Upper lobe of right lung (tissue), 1 donor: ENCODE measurements around the gene FIZ1. TPM values are rescaled to one million over a fixed set of nuclear protein-coding genes. Genes with fewer than 3 reads are reported as not detected.

Experiments used
- ATAC-seq: fragments of 200-7000 bp; cut with Tn5 transposase; one replicate; pipeline ENCODE4 v1.9.1; 2020; ENCODE audit warnings: mild to moderate bottlenecking, moderate library complexity
- DNase-seq: peaks from one replicate; pipeline ENCODE4 v3.0.0-alpha.2; 2020
- H3K27ac ChIP-seq: fragments of 200-600 bp; one replicate; pipeline ENCODE4 v1.8.0; 2022
- H3K27me3 ChIP-seq: fragments of 200-600 bp; one replicate; pipeline ENCODE4 v1.8.0; 2022; ENCODE audit warnings: mild to moderate bottlenecking
- H3K36me3 ChIP-seq: fragments of 200-600 bp; one replicate; pipeline ENCODE4 v1.8.0; 2022
- H3K4me1 ChIP-seq: fragments of 200-600 bp; one replicate; pipeline ENCODE4 v1.8.0; 2022
- H3K4me3 ChIP-seq: fragments of 200-600 bp; one replicate; pipeline ENCODE4 v1.8.0; 2022; ENCODE audit warnings: mild to moderate bottlenecking
- H3K9me3 ChIP-seq: fragments of 200-600 bp; one replicate; pipeline ENCODE4 v1.8.0; 2022
- intact Hi-C: fragments of 100-400 bp; cut with DNase I; formaldehyde crosslinking; loops from one replicate; pipeline ENCODE4 v1.11.0; 2022
- total RNA-seq: library from RNA; stranded (reverse); fragmentation: NEBNext Ultra II Directional; extraction: Animal tissue kit (Norgen Biotek cat#: 25700); gene quantifications from one replicate; pipeline ENCODE4 v1.2.1, GENCODE V29; 2021
- TF ChIP-seq, protein P1 (sequence below): fragments of 200-600 bp; IDR thresholded peaks from one replicate; pipeline ENCODE4 v1.8.0; 2022; ENCODE audit warnings: antibody characterized with exemption
- donor health status: DM: no; HTN: yes; CAD: no; lungs with severe emphysema.

Gene FIZ1
- total RNA-seq, 1 donor from 2014 or later: 14.9 TPM

DNA sequence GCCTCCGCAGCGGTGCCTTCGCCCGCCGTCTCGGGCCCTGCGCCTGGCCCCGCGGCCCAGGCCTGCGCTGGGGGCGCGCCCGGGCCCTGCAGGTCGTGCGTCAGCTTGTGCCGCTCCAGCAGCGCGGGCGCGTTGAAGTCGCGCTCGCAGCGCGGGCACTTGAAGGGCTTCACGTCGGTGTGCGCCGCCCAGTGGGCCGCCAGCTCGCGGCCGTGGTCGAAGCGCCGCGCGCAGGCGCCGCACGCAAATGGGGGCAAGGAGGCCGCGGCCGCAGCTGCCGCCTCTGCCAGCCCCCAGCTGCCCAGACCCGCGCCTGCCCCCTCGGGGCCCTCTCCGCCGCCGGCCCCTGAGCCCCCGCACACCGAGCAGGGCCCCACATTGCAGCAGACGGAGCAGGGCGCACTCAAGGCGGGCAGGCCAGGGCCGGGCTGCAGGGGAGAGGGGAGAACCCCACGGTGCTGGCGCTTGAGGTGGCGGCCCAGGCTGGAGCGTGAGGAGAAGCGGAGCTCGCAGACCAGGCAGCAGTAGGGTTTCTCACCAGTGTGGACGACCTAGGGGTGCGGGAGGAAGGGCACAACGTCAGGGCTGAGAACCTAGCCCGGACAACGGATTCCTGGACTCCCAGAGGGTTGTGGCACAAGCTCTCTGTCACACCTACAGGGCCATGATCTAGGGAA lies 6.1 kb downstream of the FIZ1 start:
- H3K4me1 ChIP-seq: no peaks in the 10 kb centered on the region
- DNase-seq: no peak
- no peaks in the 10 kb centered on the region for H3K27me3 ChIP-seq
- no peak for ATAC-seq
- intact Hi-C loops: no loop called here
- H3K36me3 ChIP-seq: peaks cover 27% of the 10 kb centered on the region
- H3K9me3 ChIP-seq: no peaks in the 10 kb centered on the region
- TF ChIP-seq, protein P1, sequence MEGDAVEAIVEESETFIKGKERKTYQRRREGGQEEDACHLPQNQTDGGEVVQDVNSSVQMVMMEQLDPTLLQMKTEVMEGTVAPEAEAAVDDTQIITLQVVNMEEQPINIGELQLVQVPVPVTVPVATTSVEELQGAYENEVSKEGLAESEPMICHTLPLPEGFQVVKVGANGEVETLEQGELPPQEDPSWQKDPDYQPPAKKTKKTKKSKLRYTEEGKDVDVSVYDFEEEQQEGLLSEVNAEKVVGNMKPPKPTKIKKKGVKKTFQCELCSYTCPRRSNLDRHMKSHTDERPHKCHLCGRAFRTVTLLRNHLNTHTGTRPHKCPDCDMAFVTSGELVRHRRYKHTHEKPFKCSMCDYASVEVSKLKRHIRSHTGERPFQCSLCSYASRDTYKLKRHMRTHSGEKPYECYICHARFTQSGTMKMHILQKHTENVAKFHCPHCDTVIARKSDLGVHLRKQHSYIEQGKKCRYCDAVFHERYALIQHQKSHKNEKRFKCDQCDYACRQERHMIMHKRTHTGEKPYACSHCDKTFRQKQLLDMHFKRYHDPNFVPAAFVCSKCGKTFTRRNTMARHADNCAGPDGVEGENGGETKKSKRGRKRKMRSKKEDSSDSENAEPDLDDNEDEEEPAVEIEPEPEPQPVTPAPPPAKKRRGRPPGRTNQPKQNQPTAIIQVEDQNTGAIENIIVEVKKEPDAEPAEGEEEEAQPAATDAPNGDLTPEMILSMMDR: no peak
- H3K27ac ChIP-seq: no peak overlapping the region
- no peak overlapping the region for H3K4me3 ChIP-seq

DNA sequence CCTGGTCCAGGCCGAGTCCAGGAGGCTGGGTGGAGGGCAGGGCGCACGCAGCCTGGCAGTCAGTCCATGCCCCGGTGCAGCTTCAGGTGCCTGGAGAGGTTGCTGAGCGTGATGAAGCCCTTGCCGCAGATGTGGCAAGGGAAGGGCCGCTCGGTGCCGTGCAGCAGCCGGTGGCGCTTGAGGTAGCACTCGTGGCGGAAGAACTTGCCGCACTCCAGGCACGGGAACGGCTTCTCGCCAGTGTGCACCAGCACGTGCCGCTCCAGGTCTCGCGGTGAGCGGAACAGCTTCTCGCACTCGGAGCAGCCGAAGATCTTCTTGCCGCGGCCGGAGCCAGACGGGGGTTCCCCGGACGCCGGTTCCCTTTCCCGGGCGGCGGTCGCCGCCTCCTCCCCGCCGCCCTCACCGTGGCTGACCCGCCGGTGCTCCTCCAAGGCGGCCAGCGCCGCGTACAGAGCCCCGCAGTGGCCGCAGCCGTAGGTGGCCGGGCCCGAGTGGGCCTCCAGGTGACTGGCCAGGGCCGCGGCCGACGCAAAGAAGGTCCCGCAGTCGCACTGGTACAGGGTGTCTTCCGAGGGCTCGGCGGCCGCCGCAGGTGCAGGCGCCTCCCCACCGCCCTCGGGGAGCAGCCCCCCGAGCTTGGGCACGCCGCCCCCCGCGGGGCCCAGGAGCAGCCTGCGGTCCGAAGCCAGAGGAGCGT lies 6.8 kb downstream of the FIZ1 start:
- intact Hi-C loops: no loop called here
- no peak for DNase-seq

DNA sequence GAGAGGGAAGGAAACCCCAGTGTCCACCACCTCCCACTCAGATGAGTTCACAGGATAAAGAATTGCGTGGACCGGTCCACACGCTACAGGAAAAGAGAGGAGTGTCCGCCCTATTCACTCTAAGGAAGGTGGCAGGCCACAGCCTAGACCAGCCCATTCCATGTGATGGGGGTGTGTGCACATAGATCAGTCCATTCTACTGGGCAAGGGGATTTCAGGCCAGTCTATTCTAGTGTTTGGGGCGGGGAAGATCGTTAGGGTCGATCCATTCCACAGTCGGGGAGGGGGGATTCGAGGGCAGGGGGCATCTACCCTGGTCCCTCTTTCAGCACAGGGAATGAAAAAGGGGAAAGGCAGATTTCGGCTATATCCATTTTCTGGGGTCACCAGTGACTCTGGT lies 7.8 kb downstream of the FIZ1 start:
- ATAC-seq (no peak), DNase-seq (no peak)
- H3K27me3 ChIP-seq: no peaks in the 10 kb centered on the region
- no peak overlapping the region for H3K4me3 ChIP-seq
- H3K27ac ChIP-seq: no peak overlapping the region
- TF ChIP-seq, protein P1: no peak
- peaks cover 6% of the 10 kb centered on the region for H3K4me1 ChIP-seq
- no peaks in the 10 kb centered on the region for H3K9me3 ChIP-seq
- peaks cover 18% of the 10 kb centered on the region for H3K36me3 ChIP-seq
- intact Hi-C loops: no loop called here

More for the DNA sequence above, 6.8 kb downstream of the FIZ1 start:
- no peak for ATAC-seq
- TF ChIP-seq, protein P1: no peak
- H3K9me3 ChIP-seq: no peaks in the 10 kb centered on the region
- H3K4me3 ChIP-seq: no peak overlapping the region
- no peaks in the 10 kb centered on the region for H3K4me1 ChIP-seq
- no peak overlapping the region for H3K27ac ChIP-seq
- H3K36me3 ChIP-seq: peaks cover 27% of the 10 kb centered on the region
- H3K27me3 ChIP-seq: no peaks in the 10 kb centered on the region

DNA sequence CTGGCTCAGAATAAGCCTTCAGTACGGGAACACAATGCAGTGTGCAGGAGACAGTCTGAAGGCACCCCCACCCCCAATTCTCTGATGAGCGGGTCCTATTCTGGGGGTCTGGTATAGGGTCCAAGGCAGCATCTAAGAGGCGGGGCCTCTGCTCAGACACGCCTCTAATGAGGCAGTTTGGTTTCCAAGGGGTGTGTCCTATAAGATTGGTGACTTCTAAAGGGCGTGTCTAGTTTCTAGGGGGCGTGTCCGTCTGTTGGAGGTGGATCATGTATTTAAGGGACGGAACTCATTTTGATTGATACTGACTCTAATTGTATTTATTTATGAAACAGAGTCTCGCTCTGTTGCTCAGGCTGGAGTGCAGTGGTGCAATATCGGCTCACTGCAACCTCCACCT lies 8.7 kb downstream of the FIZ1 start:
- DNase-seq: no peak
- peaks cover 12% of the 10 kb centered on the region for H3K4me1 ChIP-seq

DNA sequence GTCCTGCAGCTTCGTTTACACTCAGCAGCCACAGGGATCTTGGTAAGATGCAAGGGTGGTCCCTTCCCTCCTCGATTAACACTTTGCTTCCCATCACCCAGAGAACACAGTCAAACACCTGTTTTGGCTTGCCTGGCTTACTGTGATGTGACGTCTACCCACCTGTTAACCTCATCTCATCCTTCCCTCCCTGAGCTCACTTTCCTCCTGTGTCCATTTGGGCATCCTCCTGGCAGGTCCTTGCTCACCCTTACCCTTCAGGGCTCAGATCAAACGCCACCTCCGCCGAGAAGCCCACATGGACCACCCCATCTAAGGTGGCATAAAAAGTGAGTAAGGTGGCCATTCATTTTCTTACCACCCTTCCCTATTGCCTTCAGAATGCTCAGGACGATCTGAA lies 9.2 kb downstream of the FIZ1 start:
- Histone ChIP-seq H3K4me3 (no peak overlapping the region), H3K9me3 (no peaks in the 10 kb centered on the region), H3K4me1 (peaks cover 12% of the 10 kb centered on the region), H3K27ac (no peak overlapping the region), H3K27me3 (no peaks in the 10 kb centered on the region), H3K36me3 (peaks cover 5% of the 10 kb centered on the region)
- ATAC-seq (no peak), DNase-seq (no peak)
- TF ChIP-seq, protein P1: no peak
- intact Hi-C loops: no loop called here

More for the DNA sequence above, 8.7 kb downstream of the FIZ1 start:
- TF ChIP-seq, protein P1: no peak
- intact Hi-C loops: no loop called here
- no peaks in the 10 kb centered on the region for H3K27me3 ChIP-seq
- no peak overlapping the region for H3K27ac ChIP-seq
- H3K4me3 ChIP-seq: no peak overlapping the region
- H3K36me3 ChIP-seq: peaks cover 10% of the 10 kb centered on the region
- H3K9me3 ChIP-seq: no peaks in the 10 kb centered on the region
- ATAC-seq: no peak
